HG02571 (cell line): Measurements from ENCODE around the gene NME7.

ENCODE experiments used
- ATAC-seq: cut with Tn5 transposase; IDR thresholded peaks from one replicate; pipeline ENCODE4 v1.9.1; 2021; ENCODE audit warnings: mild to moderate bottlenecking, moderate library complexity; ENCODE audit not compliant: unreplicated experiment

NME7 gene

DNA sequence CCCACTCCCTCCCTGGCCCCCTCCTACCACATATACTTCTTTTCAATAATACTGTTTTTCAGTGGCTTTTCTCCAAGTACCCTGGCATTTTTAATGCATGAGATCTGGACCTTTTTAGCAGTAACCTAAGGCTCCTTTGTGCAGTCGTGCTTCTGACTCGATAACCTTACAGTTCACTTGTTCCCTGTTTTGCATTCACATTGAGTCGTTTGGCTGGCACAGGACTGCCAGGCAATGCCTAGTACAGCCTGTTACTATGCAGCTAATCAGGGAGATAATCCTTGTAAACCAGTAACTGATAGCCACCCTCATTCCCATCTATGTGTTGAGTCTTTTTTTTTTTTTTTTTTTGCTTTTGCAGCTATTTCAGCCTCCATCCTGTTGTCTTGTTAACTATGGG is 257.4 kb downstream of the NME7 start:
- ATAC-seq: no peak

DNA sequence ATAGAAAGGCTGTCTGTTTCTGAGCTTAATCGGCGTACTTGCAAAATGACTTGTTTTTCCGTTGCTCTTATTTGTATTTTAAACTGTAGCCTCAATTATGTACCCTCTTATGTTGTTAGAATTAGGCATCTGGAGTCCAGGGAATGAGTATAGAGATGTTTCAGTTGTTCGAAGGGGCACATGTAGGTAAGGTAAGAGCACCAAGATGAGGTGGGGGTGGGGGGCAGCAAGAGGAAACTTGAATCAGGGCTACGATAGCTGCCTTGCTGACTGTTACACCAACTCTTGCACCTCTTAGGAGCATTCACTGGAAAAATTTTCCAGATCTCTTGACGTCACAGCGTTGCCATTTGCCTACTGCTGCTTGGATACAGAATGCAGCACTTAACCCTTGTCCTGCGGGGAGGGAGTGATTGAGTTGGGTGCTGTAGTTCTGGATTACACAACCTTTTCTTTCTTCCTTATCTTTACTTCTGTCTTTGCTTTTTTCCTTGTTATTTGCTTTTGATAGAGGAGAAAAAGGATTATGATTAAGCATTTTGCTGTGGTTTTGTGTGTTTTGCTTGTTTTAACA is 257.9 kb downstream of the NME7 start:
- no peak for ATAC-seq

DNA sequence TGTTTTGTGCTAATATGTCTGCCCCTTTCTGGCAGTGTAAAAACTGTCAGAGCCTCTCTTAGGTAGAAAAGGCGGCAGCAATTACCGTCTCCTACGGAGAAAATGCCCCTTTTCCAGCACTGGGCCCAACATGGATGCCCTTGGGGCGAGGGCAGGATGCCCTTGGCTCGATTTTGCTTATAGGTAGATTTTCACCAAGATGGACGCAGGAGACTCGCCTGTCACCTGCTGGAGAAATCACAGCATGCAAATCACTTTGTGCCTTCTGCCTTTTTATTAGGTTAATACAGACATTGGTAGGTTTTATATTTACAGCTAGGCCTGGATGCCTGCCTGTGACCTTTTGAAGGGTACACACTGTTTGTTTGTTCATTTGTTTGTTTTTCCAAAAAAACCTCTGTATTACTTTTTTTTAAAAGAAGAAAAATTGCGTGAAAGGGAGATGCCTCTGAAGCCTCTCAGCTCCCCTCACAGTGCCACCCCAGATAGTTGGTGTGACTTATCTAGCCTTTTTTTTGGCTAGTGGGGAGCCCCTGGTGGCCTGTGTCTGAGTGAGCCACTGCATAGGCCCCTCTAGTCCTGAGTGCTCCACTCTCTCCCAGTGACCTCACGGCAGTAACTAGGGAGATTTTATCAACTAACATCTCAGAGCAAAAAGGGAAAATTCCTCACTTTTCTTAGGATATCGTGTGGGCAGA is 258.6 kb downstream of the NME7 start:
- ATAC-seq: no peak

- ATAC-seq: no peak
These were observed 259.4 kb downstream of the NME7 start for GRCh38 chr1:169108223-169108622.

- no peak for ATAC-seq
These were observed 259.9 kb downstream of the NME7 start for GRCh38 chr1:169107603-169108208.

DNA sequence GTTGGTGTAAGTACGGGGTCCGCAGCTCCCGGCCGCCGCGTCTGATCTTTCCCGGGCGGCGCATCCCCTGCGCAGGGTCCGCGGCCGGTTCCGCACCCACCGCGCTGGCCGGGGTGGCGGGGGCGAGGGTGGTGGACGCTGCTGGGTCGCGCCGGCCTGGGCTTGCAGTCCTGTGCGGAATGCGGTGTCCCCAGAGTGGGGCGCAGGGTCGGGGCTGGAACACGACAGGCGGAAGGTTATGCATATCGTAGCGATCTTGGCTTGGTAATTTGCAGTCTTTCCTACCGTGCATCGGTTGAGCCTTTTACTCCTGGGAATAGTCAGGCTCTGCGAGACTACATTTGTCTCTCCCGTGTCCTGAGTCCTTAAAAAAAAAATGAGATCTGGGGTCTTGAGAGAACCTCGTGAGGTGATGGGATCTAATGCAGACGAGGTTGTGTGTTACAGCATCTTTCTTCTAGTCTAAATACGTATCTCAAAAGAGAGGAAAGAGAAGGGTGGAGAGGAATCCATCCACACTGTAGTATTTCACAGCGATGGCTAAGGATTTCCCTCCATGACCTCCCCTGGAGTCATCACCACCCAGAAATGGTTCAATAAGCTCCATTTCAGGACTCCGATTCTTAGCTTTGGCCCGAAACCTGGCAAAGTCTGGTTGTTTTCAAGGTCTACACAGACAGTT is 260.5 kb downstream of the NME7 start:
- ATAC-seq: no peak

- ATAC-seq: peak; percentile 90
These were observed 261.3 kb downstream of the NME7 start, which contains the start of gene ATP1B1 for GRCh38 chr1:169106095-169106920. TSS of gene ATP1B1 (plus strand) at chr1:169106690. CDS start at chr1:169106830, 140 bp downstream.

DNA sequence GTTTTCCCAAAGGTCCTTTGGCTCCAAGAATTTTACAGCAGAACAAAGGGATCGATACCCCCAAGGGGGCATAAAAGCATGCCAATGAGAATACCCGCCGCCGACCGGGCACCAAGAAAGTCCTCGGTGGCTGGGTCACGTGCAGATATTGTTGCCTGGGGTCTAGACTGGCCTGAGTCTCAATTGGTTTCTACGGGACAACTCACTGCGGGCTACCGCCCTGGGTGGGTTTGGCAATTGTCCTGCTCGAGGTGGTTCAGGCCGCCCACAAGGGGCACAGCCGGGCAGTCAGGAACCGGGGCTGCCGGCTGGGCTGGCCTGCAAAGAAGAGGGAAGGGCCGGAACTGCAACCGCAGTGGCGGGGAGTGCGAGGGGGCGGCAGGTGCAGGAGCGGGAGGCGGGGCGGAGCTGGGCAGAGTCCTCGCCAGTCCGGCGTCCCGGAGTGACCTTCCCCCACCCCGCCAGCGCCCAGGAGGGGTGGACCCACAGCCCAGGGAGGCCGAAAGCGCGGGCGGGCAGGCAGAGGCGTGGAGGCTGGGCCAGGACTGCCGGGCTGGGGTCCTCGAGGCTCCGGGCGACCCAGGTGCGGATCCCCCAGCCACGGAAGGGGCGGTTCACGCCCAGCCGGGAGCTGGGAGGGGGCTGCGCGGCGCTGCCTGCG is 262.0 kb downstream of the NME7 start:
- ATAC-seq: peak; percentile 38

DNA sequence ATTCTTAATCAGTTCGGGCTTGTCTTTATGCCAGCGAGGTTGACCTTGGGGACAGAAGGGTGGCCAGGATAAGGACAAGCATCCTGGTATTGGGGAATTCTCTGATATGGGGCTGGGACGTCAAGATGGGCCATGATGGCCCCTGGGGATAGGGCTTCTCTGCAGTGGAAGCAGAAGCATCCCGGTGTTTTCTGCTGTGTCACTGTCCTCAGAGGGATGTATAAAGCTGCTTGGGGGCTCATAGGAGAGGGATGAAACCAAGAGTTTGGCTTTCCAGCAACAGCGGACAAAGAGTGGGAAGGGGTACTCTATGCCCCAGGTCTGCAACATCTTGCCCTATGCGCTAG is 262.5 kb downstream of the NME7 start:
- no peak for ATAC-seq

DNA sequence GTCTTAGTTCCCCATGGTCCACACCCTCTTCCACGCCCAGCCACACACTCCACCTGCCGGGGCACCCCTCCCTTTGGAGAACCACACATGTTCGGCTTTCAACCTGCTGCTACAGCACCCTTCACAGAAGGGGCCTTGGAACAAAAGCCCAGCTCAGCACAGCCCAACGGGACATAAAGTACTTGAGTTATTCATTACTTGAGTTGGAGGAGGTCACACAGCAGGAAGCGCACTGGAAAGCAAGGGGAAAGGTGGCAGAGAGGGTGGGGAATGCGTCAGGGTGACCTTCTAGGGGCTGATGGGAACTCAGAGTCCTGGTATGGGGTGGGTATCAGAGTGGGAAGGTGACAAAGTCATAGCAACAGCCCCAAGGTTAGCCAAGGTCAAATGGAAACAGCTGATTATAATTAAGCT is 264.1 kb downstream of the NME7 start:
- ATAC-seq: no peak

GRCh38 chr1:169103002-169103401 is 264.6 kb downstream of the NME7 start:
- ATAC-seq: no peak

DNA sequence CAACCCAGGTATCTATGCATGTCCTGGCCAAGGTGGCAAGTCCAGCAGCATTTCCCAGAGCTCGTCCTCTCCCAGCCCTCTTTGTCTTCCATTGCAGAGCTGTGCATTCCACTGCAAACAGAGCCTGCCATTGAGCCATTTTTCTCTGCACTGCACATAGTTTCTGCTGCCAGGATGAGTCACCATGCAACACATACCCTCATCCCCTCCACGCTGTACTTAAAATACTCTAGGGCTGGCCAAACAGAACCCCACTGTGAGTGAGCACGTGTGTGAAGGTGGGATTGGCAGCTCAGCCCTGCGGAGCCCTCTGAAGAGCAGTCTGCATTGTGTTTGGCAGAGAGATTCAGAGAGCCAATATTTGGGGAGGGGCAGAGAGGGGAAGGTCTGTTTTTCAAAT is 265.0 kb downstream of the NME7 start:
- ATAC-seq: no peak

DNA sequence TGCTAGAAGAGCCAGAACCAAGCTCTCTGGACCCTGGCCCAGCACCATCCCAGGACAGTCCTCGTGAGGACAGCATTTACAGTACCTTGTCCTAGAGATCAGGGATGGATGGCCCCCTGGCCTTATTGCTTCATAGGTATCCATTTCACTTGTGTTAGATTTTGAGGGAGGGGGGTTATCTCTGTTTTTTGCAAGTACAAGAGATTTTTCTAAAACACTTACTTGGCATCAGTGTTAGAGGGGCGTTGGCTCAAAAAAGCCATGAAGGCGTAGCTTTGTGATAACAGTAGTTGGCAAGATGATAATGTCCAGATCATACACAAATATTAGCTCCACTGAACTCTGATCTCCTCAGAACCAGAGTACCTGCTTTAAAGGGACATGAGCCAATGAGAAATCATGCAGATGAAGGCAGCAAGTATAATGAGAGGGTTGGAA is 266.9 kb downstream of the NME7 start:
- no peak for ATAC-seq

GRCh38 chr1:169100208-169100607 is 267.4 kb downstream of the NME7 start:
- ATAC-seq: no peak

DNA sequence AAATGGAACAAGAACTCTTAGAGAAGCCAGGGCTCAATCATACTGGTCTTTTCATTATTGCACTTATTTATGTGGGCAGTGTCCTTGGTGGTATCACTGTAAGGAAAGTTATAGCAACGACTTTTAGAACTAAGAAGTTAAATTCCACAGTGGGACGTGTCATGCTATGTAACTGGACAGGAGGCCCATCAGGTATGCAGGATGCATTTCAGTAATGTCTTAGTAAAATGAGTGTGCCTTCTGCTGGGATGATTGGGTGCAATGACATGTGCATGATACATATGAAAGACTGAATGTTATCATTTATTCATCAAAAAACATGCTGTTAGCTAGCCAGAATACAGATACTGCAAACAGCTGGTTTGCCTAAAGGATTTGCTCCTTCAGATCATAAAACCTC is 268.0 kb downstream of the NME7 start:
- no peak for ATAC-seq

GRCh38 chr1:169098380-169098779 is 269.2 kb downstream of the NME7 start:
- no peak for ATAC-seq

DNA sequence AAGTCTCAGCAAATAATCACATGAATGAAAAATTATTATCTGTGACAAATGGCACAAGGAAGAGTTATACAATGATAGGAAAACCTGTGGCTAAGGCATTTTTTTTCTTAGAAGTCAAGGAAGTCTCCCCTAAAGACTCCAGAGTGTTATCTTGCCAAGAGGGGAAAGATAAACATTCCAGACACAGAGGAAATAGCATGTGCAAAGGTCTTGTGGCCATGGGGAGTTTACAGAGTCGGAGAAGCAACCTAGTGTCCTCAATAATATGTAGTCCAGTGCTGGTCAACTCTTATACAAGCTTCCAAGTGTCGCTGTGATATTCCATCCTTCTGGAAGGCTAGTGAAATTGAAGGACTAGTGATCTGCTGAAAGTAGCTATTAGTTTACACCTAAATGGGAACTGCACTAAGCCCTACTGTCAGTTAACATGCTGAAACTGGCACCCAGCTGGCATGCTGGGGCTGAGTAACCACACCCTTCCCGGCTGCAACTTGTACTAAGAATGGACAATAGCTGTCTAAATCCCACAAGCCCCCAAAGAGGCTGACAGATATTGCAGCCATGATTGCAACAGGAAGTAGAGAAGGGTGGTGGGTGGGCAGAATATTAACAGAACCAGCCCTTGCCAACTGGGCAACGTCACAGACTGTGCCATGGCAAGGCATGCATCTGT is 272.6 kb downstream of the NME7 start:
- ATAC-seq: no peak

DNA sequence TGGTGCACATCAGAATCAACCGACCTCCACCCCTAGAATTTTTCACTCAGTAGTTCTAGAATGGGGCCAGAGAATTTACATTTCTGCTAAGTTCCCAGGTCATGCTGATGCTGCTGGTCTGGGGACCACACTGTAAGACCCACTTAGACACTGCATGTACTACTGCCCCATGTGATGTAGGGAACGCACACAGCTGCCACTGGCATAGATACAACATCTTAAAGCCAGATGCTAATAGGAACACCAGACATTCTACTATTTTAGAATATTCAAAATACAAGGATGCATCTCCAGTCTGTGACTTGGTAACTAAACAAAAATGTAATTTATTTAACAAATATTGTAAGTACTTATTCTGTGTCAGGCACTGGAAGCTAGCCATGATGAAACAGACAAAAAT is 275.2 kb downstream of the NME7 start:
- ATAC-seq: no peak

- peak; percentile 73 for ATAC-seq
These were observed 276.1 kb downstream of the NME7 start for GRCh38 chr1:169091480-169091941.

- ATAC-seq: peak; percentile 37
These were observed 276.7 kb downstream of the NME7 start for GRCh38 chr1:169090900-169091311.
